Astrocyte of the cerebellum (primary cell): Measurements from ENCODE around the gene SMIM20.

ENCODE experiments used
- DNase-seq: peaks from one replicate; pipeline ENCODE4 v3.0.0-alpha.2; 2011; ENCODE audit warnings: low read depth
- H3K4me3 ChIP-seq: 2 replicates; pipeline ENCODE4 v1.5.1; 2011; ENCODE audit warnings: mild to moderate bottlenecking, low read depth, low read length, moderate library complexity
- CTCF ChIP-seq: IDR thresholded peaks from 2 replicates; pipeline ENCODE4 v1.5.1; 2012; ENCODE audit warnings: low read length, low read depth, moderate library complexity, mild to moderate bottlenecking; ENCODE audit errors: missing control alignments
- in situ Hi-C: cut with HindIII; loops from 2 replicates; pipeline ENCODE4 v1.10.0; 2017; ENCODE audit warnings: low sequenced_read_pairs

The SMIM20 gene

GRCh38 chr4:25950461-25951389 lies 36.7 kb downstream of the SMIM20 start:
- TF ChIP-seq CTCF: no peak
- H3K4me3 ChIP-seq: no peak overlapping the region
- DNase-seq: no peak
- in situ Hi-C loops: no loop called here

- in situ Hi-C loops: no loop called here
- DNase-seq: no peak
- TF ChIP-seq CTCF: no peak
- H3K4me3 ChIP-seq: no peak overlapping the region
Measured at GRCh38 chr4:25951390-25951952, 37.5 kb downstream of the SMIM20 start.

- TF ChIP-seq CTCF: peak; percentile 44
- in situ Hi-C loops: no loop called here
- no peak for DNase-seq
- no peak overlapping the region for H3K4me3 ChIP-seq
Measured at GRCh38 chr4:25953740-25954139, 39.7 kb downstream of the SMIM20 start.

- no peak overlapping the region for H3K4me3 ChIP-seq
- in situ Hi-C loops: no loop called here
- no peak for TF ChIP-seq CTCF
- no peak for DNase-seq
Measured at GRCh38 chr4:25954293-25954904, 40.4 kb downstream of the SMIM20 start.

- DNase-seq: no peak
- in situ Hi-C loops: no loop called here
Measured at GRCh38 chr4:25955705-25956104, 41.7 kb downstream of the SMIM20 start.

More at GRCh38 chr4:25955705-25956104, 41.7 kb downstream of the SMIM20 start:
- no peak for TF ChIP-seq CTCF
- no peak overlapping the region for H3K4me3 ChIP-seq
